GM18861 (cell line): Measurements from ENCODE around the gene KCNK4.
A peak's percentile ranks its signal among the peaks of the same experiment; 100 is the strongest.

Experiments
- ATAC-seq: cut with Tn5 transposase; IDR thresholded peaks from one replicate; pipeline ENCODE4 v1.9.1; 2021; ENCODE audit not compliant: unreplicated experiment

Gene KCNK4

DNA sequence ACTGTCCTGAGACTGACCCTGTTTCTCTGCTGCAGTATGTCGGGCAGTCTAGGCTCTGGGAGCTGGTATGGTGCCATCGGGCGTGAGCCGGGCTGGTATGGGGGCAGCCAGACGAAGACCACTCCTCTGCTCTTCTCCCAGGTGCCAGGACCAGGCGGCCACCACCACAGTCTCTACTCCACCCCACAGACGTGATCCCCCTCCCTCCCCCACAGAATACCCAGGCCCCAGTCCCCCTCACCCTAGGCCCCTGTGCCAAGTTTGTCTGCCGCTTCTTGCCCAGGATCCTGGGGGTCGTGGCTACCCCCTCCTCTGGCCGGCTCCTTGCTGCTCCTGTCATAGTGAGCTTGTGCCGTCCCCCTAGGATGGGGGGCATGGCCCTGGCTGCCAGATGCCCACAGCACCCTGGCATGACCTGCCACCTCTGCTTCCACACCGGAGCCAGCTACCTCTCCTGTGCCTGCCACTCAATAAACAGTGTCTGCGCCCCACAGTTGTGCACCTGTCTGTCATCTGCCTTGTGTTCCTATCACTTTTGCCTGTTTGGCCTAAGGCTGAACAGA is 2.0 kb upstream of the KCNK4 start:
- ATAC-seq, result no peak

DNA sequence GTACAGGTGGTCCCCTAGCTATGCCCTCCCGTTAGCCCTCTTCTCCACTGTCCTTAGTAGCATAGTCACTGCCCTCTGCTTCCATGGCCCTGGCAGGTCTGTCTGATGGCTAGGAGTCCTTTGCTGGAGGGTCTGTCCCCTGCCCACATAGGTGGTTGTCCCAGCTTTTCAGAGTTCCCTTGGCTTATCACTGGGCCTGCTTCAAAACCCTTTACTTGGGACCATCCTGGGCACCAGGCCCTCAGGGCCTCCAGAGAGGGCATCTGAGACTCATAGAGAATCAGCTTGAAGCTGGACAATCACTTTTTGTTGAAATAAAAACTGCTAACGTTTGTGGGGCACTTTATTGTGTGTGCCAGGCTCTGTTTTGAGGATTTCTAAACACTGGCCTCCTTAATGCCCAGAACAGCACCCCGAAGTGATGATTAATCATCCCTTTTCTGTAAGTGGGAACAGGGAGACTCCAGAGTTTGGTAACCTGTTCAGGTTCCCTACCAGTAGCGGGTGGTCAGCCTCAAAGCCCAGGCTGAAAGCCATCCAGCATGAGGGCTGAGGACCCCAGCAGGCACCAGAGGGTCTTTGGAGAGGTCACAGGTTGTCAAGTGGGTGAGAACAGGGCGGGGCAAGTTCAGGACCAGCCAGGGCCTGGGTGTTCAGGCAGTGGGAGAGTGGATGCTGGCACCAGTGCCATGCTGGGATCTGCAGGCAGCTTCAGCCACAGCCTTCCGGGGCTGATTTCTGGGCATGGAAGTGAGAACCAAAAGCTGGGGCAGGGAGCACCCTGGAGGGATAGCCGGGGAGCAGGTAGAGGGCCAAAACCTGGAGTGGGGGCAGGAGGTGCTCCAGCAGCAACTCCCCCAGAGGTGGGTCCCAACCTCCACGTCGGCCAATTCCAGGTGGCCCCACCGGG is 495 bp upstream of the KCNK4 start:
- ATAC-seq, result no peak

DNA sequence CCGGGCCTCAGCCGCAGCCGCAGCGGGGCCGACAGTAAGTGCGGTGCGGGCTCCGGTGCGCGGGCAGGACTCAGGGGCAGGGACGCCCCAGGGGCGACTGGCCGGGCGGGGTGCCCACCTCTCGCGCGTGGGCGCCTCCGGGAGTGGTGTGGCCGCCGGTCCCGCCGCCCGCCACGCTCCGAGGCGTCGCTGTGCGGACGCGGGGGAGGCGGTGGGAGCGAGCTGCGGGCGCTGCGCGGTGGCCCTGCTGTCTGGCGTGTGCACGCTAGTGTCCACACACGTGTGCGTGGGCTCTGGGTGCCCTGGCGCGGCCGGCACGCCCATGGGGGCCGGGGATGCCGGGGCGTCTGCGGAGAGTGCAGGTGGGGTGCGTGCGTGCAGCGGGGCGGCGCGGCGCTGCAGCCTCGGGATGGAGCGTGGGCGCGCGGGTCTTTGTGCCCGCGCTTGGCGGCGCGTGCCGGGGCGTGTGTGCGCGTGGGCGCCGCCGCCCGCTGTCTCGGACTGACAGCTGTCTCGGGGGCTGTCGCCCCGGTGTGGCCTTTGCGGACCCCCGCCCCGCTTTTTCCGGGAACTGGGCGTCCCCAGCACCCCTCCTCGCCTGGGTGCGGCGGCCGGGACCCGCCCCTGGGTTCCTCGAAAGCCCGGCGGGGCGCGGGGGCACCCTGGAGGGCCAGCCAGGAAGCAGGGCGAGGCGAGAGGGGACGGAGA is 804 bp downstream of the KCNK4 start:
- no peak for ATAC-seq

DNA sequence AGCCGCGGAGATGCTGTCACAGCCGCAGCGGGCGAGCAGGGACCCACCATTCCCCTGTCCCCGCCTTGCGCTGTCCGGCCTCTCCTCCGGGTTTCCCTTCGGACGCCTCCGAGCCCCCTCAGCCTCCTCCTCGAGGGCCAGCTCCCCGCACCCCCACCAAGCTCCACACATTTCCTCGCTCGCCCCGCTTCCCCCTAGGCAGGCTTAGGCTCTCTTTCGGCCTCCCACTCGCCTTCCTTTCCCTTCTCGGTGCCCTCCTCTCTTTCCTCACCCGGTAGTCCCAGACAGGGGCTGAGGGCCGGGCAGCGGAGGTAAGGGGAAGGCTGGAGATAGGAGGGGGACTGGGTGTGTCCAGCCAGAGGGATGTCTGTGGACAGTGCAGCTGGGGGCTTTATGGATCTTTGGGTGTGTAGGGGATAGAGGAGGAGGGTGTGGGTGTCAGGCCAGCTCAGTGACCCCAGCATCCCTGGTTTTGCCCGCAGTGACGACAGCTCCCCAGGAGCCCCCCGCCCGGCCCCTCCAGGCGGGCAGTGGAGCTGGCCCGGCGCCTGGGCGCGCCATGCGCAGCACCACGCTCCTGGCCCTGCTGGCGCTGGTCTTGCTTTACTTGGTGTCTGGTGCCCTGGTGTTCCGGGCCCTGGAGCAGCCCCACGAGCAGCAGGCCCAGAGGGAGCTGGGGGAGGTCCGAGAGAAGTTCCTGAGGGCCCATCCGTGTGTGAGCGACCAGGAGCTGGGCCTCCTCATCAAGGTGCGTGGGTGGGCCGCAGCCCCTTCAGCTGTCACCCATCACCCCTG is 1.6 kb downstream of the KCNK4 start:
- no peak for ATAC-seq

DNA sequence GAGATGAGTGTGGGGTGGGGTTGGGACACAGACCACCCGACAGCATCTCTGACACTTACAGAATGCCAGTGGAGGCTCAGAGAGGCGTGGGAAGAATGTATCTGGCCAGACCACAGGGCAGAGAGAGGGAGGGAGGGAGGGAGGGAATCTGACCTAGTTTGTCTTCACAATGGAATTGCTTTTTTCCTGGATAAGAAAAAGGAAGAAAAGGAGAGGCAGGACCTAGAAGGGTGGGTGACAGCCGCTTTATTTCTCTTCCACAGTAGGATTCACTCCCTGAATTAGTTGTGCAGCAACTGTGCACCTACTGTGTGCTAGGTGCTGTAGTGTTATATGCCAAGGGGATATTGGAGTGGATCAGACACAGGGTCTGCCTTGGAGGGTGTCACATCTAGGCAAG is 3.7 kb downstream of the KCNK4 start:
- no peak for ATAC-seq

DNA sequence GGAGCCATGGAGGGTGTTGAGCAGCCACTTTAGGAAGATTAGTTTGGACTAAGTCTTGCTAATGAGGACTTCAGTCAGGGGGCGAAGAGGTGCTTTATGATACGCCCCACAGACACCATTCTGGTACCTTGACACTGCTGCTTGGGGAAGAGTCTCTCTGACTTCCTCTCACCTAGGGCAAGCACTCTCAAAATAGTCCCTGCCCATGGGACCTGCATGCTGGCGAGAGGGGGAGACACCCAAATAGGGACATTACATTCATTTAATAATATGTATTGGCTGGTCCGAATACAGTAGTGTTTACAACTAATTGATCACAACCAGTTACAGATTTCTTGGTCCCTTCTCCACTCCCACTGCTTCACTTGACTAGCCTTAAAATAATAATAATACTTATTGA is 4.7 kb downstream of the KCNK4 start:
- ATAC-seq, result no peak

DNA sequence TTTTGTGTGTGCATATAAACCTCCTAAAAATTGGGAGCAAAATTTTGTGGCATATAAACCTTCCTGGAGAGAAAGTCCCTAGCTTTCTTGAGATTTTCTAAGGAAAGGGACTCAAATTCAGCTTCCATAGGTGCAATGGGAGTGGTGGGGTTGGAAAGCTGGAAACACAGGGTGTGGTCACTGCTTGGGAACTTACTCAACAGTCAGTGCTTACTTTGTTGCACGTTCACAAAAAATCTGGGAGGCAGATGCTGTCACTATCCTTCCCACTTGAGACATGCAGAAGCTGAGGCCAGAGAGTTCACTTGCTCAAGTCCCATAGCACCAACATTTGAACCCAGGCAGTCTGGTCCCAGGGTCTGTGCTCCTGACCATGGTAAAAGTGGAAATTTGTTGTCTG is 5.1 kb downstream of the KCNK4 start:
- no peak for ATAC-seq

DNA sequence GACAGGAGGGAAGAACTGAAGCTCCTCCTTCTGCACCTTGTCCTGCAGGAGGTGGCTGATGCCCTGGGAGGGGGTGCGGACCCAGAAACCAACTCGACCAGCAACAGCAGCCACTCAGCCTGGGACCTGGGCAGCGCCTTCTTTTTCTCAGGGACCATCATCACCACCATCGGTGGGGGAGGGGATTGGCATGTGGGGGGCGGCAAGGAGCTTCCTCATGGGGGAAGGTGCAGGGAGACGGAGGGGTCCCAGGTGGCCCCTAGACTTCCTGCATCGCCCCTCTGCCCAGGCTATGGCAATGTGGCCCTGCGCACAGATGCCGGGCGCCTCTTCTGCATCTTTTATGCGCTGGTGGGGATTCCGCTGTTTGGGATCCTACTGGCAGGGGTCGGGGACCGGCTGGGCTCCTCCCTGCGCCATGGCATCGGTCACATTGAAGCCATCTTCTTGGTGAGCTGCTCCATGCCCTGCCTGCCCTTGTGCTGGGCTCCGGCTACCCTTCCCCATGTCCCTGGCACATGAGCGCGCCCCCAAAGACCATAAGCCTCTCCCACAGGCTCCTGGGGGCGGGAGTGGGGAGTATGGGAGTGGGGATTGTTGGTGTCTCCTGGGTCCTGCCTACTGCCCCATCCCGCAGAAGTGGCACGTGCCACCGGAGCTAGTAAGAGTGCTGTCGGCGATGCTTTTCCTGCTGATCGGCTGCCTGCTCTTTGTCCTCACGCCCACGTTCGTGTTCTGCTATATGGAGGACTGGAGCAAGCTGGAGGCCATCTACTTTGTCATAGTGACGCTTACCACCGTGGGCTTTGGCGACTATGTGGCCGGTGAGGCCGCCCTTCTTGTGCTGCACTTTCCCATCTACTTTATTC is 6.0 kb downstream of the KCNK4 start:
- no peak for ATAC-seq

DNA sequence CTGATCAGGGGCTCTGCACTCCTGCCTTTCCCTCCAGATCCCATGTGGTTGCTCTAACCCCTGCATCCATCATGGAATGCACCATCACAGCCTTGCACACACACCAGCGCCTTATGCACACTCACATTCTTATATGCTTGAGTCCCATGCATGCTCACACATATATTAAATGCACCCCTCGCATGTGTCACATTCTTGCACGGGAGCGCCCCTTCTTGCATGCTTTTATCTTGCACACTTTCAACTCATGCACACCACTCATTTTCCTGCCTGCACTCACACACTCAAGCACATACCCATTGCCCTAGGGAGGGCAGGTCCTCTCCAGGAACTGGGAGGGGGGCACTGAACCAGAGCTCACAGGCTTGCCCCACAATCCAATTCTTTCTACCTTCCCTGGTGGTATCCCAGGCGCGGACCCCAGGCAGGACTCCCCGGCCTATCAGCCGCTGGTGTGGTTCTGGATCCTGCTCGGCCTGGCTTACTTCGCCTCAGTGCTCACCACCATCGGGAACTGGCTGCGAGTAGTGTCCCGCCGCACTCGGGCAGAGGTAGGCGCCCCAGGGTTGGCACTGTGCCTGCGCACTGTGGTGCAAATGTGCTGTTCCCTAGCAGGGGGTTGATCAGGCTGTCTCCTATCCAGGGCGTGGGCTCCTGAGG is 6.7 kb downstream of the KCNK4 start:
- no peak for ATAC-seq

DNA sequence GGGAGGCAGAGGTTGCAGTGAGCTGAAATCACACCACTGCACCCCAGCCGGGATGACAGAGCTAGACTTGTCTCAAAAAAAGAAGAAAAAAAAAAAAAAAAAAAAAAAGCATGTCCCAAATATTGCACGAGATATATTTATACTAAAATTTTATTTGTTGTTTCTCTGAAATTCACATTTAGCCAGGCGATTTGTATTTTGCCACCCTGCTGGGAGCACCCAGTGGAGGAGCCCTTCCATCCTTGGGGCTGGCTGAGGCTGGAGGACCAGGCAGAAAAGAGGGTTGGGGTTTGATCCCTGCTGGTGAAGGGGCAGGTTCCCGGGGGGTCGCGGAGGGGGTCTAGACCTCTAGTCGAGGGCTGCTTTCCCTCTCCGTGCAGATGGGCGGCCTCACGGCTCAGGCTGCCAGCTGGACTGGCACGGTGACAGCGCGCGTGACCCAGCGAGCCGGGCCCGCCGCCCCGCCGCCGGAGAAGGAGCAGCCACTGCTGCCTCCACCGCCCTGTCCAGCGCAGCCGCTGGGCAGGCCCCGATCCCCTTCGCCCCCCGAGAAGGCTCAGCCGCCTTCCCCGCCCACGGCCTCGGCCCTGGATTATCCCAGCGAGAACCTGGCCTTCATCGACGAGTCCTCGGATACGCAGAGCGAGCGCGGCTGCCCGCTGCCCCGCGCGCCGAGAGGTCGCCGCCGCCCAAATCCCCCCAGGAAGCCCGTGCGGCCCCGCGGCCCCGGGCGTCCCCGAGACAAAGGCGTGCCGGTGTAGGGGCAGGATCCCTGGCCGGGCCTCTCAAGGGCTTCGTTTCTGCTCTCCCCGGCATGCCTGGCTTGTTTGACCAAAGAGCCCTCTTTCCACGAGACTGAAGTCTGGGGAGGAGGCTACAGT is 8.1 kb downstream of the KCNK4 start:
- ATAC-seq, result no peak

DNA sequence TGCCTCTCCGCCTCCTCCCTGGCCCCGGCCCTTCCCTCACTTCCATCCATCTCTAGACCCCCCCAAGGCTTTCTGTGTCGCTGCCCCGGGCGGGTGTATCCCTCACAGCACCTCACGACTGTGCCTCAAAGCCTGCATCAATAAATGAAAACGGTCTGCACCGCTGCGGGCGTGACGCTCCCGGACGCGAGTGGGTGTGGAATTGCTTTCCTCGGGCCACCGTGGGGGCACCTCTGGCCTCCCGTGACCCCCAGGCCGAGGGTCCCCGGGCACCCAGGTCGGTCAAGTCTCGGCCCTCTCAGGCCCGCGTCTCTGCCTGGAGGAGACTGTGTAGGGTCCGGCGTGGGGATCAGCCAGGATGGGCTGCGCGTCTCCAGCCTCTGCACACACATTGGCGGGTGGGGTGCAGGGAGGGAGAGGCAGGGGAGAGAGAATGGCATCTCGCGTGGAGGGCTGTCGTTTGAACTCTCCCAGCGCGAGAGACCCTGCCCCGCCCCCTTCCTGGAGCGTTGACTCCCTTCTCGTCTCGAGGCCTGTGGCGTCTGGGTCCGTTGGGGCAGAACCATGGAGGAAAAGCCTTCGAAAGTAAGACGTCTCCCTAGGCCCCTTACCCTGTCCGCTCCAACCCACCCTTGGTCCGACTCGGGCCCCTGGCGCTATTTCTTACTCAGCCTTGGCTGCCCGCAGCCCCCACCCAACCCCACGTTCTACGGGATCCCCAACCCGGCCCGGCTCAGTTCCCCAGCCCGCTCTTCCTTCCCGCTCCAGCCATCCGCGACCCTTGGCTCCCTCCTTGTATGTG is 8.9 kb downstream of the KCNK4 start, which contains the start of gene CATSPERZ:
Gene CATSPERZ, plus strand, starts transcription at position 512 of the 802 bp plus-strand sequence. Its CDS starts 53 bp downstream, at position 565.
- ATAC-seq, result no peak

DNA sequence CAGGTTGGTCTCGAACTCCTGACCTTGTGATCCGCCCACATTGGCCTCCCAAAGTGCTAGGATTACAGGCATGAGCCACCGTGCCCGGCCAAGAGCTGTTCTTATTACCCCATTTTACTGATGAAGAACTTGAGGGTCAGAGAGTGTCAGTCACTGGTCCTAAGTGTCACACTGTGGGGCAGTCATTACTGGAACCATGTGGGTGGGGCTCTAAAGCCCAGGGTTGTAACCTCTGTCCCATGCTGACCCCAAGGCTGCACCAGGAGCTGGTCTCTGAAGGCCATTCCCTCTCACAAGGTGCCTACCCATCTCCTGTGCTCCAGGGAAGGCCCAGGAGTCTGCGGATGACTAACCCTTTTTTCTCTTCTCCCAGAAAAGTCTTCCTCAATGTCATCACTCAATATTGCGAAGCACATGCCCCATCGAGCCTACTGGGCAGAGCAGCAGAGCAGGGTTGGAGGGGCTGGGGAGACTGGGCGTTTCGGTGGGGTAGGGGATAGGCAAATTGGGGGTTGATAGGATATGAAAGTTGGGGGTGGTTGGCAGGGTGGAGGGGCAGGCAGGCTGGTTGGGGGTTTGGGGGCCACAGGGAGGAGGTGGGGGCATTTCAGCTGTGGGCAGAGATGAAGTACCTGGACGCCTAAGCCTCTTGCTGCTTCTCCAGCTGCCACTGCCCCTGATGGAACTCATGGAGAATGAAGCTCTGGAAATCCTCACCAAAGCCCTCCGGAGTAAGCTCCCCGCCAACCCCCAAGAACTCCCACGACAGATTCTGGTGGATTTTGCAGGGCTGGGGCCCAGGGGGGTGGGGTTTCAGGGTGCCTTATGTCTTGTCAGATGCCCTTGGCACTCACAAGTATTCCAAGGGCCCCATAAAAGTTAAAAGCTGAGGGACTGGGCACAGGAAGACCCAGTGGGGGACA is 12.3 kb downstream of the KCNK4 start:
- no peak for ATAC-seq

DNA sequence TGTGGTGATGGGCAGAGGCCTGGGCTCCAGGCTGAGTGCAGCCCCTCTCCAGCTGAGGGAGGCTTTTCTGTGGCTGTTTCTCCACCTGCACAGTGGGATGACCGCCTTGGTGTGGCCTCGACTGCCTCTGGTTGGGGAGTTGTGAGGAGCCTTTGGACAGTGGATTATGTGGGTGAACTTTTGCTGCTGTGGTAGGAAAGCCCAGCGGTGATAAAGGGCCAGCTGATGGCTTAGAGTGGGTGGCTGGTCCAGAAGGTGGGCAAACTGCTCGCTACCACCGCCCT is 12.9 kb downstream of the KCNK4 start:
- no peak for ATAC-seq

DNA sequence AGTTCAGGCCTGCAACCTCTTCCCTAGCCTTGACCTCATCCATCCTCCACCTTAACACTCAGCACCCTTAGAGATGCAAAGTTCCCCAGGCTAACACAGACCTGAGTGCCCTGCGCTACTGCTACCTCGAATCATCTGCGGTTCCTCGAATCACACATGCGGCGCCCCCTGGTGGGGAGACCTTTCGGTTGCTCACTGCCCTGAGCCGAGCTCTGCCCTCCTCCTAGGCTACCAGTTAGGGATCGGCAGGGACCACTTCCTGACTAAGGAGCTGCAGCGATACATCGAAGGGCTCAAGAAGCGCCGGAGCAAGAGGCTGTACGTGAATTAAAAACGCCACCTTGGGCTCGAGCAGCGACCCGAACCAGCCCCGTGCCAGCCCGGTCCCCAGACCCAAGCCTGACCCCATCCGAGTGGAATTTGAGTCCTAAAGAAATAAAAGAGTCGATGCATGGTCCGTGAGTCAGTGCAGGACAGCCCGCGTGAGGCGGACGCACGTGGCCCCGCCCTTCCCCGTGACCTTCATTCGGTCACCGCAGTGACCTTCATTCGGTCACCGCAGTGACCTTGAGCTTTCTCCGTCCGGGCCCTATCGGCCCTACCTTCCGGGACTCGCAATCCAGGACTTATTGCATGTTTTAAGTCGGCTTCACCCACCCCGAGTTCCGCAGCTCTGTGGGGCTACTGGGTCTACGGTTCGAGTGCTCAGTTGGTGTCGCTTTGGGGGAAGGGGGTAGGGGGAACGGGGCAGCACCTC is 13.4 kb downstream of the KCNK4 start:
- ATAC-seq, result peak; percentile 22

DNA sequence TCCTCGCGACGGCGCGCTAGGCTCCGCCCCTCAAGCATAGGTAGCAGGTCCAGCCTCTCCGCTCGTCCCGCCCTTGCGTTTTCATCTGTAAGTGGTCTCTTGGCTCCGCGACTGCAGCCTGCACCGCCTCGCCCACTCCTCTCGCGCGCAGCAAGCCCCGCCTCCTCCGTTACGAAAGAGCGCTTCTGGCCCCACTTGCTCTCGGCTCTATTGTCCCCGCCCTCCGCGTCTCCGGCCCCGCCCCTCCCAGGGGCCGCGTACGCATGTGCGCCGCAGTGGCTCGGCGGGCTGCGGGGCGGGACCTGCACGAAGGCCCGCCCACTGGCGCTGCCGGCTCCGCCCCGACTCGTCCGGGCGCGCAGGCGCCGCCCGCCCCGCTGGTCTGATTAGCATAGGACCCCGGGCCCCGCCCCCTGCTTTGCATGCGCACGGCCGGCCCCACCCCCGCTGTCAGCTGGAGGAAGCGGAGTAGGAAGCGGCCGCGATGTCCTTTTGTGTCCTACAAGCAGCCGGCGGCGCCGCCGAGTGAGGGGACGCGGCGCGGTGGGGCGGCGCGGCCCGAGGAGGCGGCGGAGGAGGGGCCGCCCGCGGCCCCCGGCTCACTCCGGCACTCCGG is 14.1 kb downstream of the KCNK4 start, which contains the start of gene ESRRA:
Gene ESRRA, plus strand, starts transcription at position 450 of the 616 bp plus-strand sequence. CDS start 1,656 bp downstream, outside the sequence.
- peak; percentile 64 for ATAC-seq
